ENCODE measurements around the gene CAPG.

The CAPG gene

DNA sequence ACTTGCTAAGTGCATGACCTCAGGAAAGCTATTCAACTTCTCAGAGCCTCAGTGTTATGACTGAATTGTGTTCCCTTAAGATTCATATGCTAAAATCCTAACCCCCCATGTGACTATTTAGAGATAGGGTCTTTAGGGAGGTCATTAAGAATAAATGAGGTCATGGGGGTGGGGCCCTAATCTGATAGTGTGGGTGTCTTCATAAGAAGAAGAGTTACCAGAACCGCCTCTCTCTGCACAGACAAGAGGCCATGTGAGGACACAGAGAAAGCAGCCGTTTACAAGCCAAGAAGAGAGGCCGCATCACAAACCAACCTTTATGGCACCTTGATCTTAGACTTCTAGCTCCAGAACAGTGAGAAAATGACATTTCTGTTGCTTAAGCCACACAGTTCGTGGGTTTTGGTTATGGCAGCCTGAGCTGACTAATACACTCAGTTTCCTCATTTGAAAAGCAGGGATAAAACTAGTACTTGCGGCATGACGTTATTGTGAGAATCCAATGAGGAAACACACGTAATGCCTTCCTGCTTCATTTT is 18.2 kb upstream of the CAPG start:
- Histone ChIP-seq H3K27ac (ENCODE audit: extremely low read depth, low read depth, low read length) (no peak overlapping the region), H3K4me1 (ENCODE audit: control insufficient read depth, insufficient read depth, low read length) (no peaks in the 10 kb centered on the region), H3K9me3 (ENCODE audit: control insufficient read depth, insufficient read depth, low read depth, low read length) (no peaks in the 10 kb centered on the region), H3K36me3 (ENCODE audit: control insufficient read depth in 2 of 2, insufficient read depth in 1 of 2, low read length in 2 of 2) (no peaks in the 10 kb centered on the region), H3K4me3 (ENCODE audit: low read depth, low read length) (no peak overlapping the region)
- ChIA-PET POLR2A (interaction anchor here (1.2 to 4.1 kb wide), 2 partner anchors 9 to 111 kb away, joined by 4 to 24 read pairs; partner anchors contain the start of gene MAT2A), CTCF (interaction anchor here (0.5 to 2.4 kb wide), 3 partner anchors 8 to 123 kb away, joined by 5 to 14 read pairs (median 7); no protein-coding TSS in a partner anchor)
- TF ChIP-seq GLI4 (tag by site-specific recombination; IDR thresholded peaks at IDR 0.05) (no peak), ZNF23 (tag by site-specific recombination; IDR thresholded peaks at IDR 0.05; ENCODE audit: borderline replicate concordance) (no peak), ZNF529 (tag by site-specific recombination; IDR thresholded peaks at IDR 0.05; ENCODE audit: insufficient replicate concordance) (no peak), ZEB2 (tag by site-specific recombination; IDR thresholded peaks at IDR 0.05) (no peak), PRDM1 (tag by site-specific recombination; IDR thresholded peaks at IDR 0.05) (no peak), ZNF530 (tag by site-specific recombination; IDR thresholded peaks at IDR 0.05; ENCODE audit: low read depth) (no peak), REST (tag by site-specific recombination; IDR thresholded peaks at IDR 0.05) (no peak), ZNF366 (tag by site-specific recombination; conservative IDR thresholded peaks at IDR 0.05) (no peak), ZNF335 (tag by site-specific recombination; conservative IDR thresholded peaks at IDR 0.05) (no peak), ZNF324 (tag by site-specific recombination; IDR thresholded peaks at IDR 0.05) (no peak), ZNF777 (tag by site-specific recombination; IDR thresholded peaks at IDR 0.05; ENCODE audit: borderline replicate concordance) (no peak), ZNF707 (tag by site-specific recombination; IDR thresholded peaks at IDR 0.05) (no peak), ZNF510 (tag by site-specific recombination; IDR thresholded peaks at IDR 0.05; ENCODE audit: insufficient replicate concordance) (no peak), ZNF549 (tag by site-specific recombination; IDR thresholded peaks at IDR 0.05) (no peak)
- TF ChIP-seq, protein P1, sequence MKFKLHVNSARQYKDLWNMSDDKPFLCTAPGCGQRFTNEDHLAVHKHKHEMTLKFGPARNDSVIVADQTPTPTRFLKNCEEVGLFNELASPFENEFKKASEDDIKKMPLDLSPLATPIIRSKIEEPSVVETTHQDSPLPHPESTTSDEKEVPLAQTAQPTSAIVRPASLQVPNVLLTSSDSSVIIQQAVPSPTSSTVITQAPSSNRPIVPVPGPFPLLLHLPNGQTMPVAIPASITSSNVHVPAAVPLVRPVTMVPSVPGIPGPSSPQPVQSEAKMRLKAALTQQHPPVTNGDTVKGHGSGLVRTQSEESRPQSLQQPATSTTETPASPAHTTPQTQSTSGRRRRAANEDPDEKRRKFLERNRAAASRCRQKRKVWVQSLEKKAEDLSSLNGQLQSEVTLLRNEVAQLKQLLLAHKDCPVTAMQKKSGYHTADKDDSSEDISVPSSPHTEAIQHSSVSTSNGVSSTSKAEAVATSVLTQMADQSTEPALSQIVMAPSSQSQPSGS (tag by site-specific recombination; IDR thresholded peaks at IDR 0.05; ENCODE audit: low read depth) = no peak

DNA sequence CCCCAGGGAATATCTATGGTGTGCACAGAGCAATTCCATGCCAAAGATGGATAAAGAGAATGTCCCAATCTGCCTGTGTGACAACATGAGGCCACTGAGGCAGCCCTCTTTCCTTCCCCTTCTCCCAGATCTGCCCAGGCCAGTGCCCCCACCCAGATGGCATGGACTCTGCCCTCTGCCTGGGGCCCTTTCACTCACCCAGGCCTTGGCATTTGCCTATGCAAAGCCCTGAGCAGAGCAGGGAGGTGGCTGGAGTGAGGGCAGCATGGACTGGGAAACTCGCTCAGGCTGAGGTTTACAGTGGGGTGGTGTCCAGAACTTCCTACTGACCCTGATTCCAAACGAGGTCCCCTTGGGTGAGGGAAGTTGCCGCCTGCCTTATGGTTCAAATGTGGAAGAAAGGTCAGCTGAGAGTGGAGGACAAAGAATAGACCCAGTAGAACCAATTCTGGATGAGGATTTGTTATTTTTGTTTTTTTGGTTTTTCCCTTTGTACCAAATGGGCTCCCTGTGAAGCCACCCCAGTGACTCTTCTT is 17.2 kb upstream of the CAPG start:
- no peaks in the 10 kb centered on the region for H3K4me1 ChIP-seq (ENCODE audit: control insufficient read depth, insufficient read depth, low read length)
- H3K36me3 ChIP-seq (ENCODE audit: control insufficient read depth in 2 of 2, insufficient read depth in 1 of 2, low read length in 2 of 2) = no peaks in the 10 kb centered on the region
- ChIA-PET POLR2A (interaction anchor here (4.1 kb wide), 1 partner anchor 112 kb away, joined by 24 read pairs; the partner anchor contains the start of gene MAT2A), CTCF (interaction anchor here (0.7 to 0.8 kb wide), 2 partner anchors 124 to 306 kb away, joined by 3 to 5 read pairs; no protein-coding TSS in a partner anchor)
- H3K9me3 ChIP-seq (ENCODE audit: control insufficient read depth, insufficient read depth, low read depth, low read length) = no peaks in the 10 kb centered on the region
- no peak overlapping the region for H3K4me3 ChIP-seq (ENCODE audit: low read depth, low read length)
- H3K27ac ChIP-seq (ENCODE audit: extremely low read depth, low read depth, low read length) = no peak overlapping the region
- no peak for TF ChIP-seq ZNF19 (tag by site-specific recombination; IDR thresholded peaks at IDR 0.05; ENCODE audit: low read depth)
- TF ChIP-seq TRIM28 (IDR thresholded peaks at IDR 0.05; ENCODE audit: borderline replicate concordance, low read length) = no peak
- no peak for TF ChIP-seq KLF9 (tag by site-specific recombination; IDR thresholded peaks at IDR 0.05; ENCODE audit: low read depth)
- no peak for TF ChIP-seq PRDM1 (tag by site-specific recombination; IDR thresholded peaks at IDR 0.05)
- TF ChIP-seq ZNF707 (tag by site-specific recombination; IDR thresholded peaks at IDR 0.05) = no peak
- TF ChIP-seq ZNF621 (tag by site-specific recombination; IDR thresholded peaks at IDR 0.05) = no peak
- no peak for TF ChIP-seq ZNF391 (tag by site-specific recombination; IDR thresholded peaks at IDR 0.05; ENCODE audit: borderline replicate concordance, low read depth)
- no peak for TF ChIP-seq ZNF692 (tag by site-specific recombination; IDR thresholded peaks at IDR 0.05)
- no peak for TF ChIP-seq ZNF580 (tag by site-specific recombination; IDR thresholded peaks at IDR 0.05)
- no peak for TF ChIP-seq ZNF311 (tag by site-specific recombination; IDR thresholded peaks at IDR 0.05; ENCODE audit: borderline replicate concordance)
- TF ChIP-seq ZNF48 (tag by site-specific recombination; IDR thresholded peaks at IDR 0.05) = no peak
- TF ChIP-seq ZNF473 (tag by site-specific recombination; IDR thresholded peaks at IDR 0.05) = no peak
- no peak for TF ChIP-seq ZBTB7A (tag by site-specific recombination; IDR thresholded peaks at IDR 0.05; ENCODE audit: low read depth)
- no peak for TF ChIP-seq ZNF561 (tag by site-specific recombination; IDR thresholded peaks at IDR 0.05; ENCODE audit: borderline replicate concordance)

Measured in HEK293 (cell line).